Adrenal gland (tissue), 5 donors: ENCODE data around the gene MXRA8.

Source experiments
- POLR2A ChIP-seq, 2 donors: fragments of 450-650 bp; IDR thresholded peaks; one replicate each; pipeline ENCODE4 v1.6.1; 2017; ENCODE audit warnings: antibody characterized with exemption in 2 of 2, mild to moderate bottlenecking in 2 of 2, moderate library complexity in 1 of 2
- TF ChIP-seq, protein P1 (sequence below), 6 experiments: fragments of 450-650 bp in 4 of 6; fragments of 200-600 bp in 2 of 6; sonication (generic) in 1 of 6; IDR thresholded peaks; 1 replicate in 5 of 6; 2 replicates in 1 of 6; pipeline versions ENCODE4 v1.5.1 to v1.8.0; 2016 to 2021; ENCODE audit warnings: antibody characterized with exemption in 6 of 6, mild to moderate bottlenecking in 2 of 6, moderate library complexity in 1 of 6
- donor health status: DM: no; HTN: no; CAD: no.

DNA sequence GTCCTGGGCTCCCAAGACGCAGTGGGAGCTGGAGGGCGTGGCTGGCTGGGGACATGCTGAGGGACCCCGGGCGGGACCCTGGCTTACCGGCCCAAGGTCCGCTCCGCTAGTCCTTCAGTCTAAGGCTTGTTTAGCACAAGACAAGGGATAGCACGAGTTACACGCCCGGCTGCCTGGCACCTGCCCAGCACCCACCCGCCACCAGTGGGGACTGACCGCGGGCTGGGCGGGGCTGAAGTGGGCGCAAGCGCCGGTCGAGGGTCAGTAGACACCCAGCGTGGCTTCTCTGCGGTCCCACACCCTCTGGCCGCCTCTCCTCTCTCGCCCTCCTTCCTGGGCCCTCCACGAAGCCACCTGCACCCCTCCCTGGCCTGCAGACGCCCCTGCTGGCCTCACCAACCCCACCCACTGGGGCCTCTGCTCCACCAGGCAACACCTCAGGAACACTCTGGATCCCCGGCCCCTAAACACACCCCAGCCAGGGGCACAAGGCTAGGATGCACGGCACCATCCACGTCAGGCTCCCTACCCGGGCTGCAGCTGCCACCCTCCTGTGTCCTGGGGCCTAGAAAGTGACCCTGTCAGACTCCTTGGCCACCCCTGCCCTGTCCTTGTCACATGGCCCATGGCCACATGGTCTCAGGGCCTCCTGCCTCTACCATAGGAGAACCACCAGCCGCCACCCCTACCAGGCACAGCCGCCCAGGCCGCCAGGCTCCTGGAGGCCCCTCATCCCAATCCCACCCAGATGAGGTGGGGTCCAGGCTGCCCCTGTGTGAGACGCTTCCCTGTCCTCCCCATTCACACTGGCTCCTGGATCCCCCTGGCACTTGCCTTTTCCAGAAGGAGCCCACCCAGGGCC, 21.2 kb downstream of the MXRA8 start:
- TF ChIP-seq, protein P1, sequence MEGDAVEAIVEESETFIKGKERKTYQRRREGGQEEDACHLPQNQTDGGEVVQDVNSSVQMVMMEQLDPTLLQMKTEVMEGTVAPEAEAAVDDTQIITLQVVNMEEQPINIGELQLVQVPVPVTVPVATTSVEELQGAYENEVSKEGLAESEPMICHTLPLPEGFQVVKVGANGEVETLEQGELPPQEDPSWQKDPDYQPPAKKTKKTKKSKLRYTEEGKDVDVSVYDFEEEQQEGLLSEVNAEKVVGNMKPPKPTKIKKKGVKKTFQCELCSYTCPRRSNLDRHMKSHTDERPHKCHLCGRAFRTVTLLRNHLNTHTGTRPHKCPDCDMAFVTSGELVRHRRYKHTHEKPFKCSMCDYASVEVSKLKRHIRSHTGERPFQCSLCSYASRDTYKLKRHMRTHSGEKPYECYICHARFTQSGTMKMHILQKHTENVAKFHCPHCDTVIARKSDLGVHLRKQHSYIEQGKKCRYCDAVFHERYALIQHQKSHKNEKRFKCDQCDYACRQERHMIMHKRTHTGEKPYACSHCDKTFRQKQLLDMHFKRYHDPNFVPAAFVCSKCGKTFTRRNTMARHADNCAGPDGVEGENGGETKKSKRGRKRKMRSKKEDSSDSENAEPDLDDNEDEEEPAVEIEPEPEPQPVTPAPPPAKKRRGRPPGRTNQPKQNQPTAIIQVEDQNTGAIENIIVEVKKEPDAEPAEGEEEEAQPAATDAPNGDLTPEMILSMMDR (IDR thresholded peaks at IDR 0.05): no peak
- no peak for TF ChIP-seq POLR2A (IDR thresholded peaks at IDR 0.05)
